HepG2 (cell line): ENCODE data around the gene DYNC1LI2. TPM values are rescaled to one million over a fixed set of nuclear protein-coding genes. Genes with fewer than 3 reads are reported as not detected.
A peak's percentile ranks its signal among the peaks of the same experiment; 100 is the strongest.

Experiments used
- ATAC-seq: fragments of 200-7000 bp; cut with Tn5 transposase; 3 replicates; pipeline ENCODE4 v1.9.1; 2020; ENCODE audit warnings: mild to moderate bottlenecking, moderate library complexity
- BruUV-seq: library from RNA; stranded (reverse); fragments of 400-500 nt; replicated peaks from 2 replicates; lab custom pipeline; 2021; lab: Mats Ljungman, UMichigan
- CTCF ChIA-PET: fragments of 300-600 bp; formaldehyde crosslinking; extraction: SDS; loops from one replicate; lab custom pipeline; 2021; ENCODE audit warnings: low total read pairs, inconsistent platforms, low intra/inter-chr PET ratio; lab: Yijun Ruan, JAX
- POLR2A ChIA-PET: fragments of 350-600 bp; sonication (Branson Sonifier 250); formaldehyde crosslinking; loops from one replicate; lab custom pipeline; 2020; ENCODE audit warnings: antibody characterized with exemption, inconsistent platforms; lab: Yijun Ruan, JAX
- DNase-seq: peaks from one replicate; pipeline ENCODE4 v3.0.0-alpha.2; 2015; ENCODE audit warnings: low spot score
- FAIRE-seq: peaks from 3 replicates; lab custom pipeline; 2011; peaks lifted over from hg19 to GRCh38; lab: Jason Lieb, UNC
- H2AFZ ChIP-seq: one replicate; pipeline ENCODE4 v1.6.1; 2011; ENCODE audit warnings: low read length, inconsistent platforms
- H3K27ac ChIP-seq: fragments of 300-600 bp; 3 replicates; pipeline ENCODE4 v1.8.0; 2011; ENCODE audit warnings: mixed run types, mild to moderate bottlenecking, mixed read lengths, low read length, inconsistent platforms; ENCODE audit not compliant: insufficient read depth; ENCODE audit errors: extremely low read length
- H3K27me3 ChIP-seq, 2 experiments: fragments of 200-600 bp in 1 of 2; 2 replicates in 1 of 2; 3 replicates in 1 of 2; pipeline versions ENCODE4 v1.6.0 to v1.8.0; 2011; ENCODE audit warnings: low read length in 2 of 2, mild to moderate bottlenecking in 2 of 2, moderate library complexity in 2 of 2, inconsistent platforms in 1 of 2; ENCODE audit not compliant: insufficient read depth in 2 of 2, control insufficient read depth in 1 of 2
- H3K36me3 ChIP-seq, 2 experiments: fragments of 200-600 bp in 1 of 2; replicated peaks in 1 of 2; 2 replicates in 1 of 2; 3 replicates in 1 of 2; pipeline versions ENCODE4 v1.5.1 to v1.8.0; 2011; ENCODE audit warnings: low read length in 2 of 2, inconsistent platforms in 1 of 2; ENCODE audit not compliant: insufficient read depth in 2 of 2, control insufficient read depth in 1 of 2
- H3K4me1 ChIP-seq: 2 replicates; pipeline ENCODE4 v1.5.1; 2012; ENCODE audit warnings: low read length, inconsistent platforms; ENCODE audit not compliant: insufficient read depth
- H3K4me2 ChIP-seq: 2 replicates; pipeline ENCODE4 v1.6.0; 2011; ENCODE audit warnings: low read depth, low read length, inconsistent platforms
- H3K4me3 ChIP-seq, 3 experiments: fragments of 200-600 bp in 1 of 3; sonication (generic), shearing (Covaris generic) in 1 of 3; replicated peaks in 1 of 3; 2 replicates each; pipeline ENCODE4 v1.5.1; 2011 to 2016; ENCODE audit warnings: low read length in 3 of 3, inconsistent platforms in 2 of 3, low read depth in 2 of 3, mild to moderate bottlenecking in 2 of 3, control low read depth in 1 of 3, mixed read lengths in 1 of 3; ENCODE audit not compliant: insufficient read depth in 1 of 3
- H3K79me2 ChIP-seq: one replicate; pipeline ENCODE4 v1.6.1; 2011; ENCODE audit warnings: low read length, inconsistent platforms; ENCODE audit not compliant: insufficient read depth
- H3K9ac ChIP-seq: 2 replicates; pipeline ENCODE4 v1.6.0; 2011; ENCODE audit warnings: mild to moderate bottlenecking, low read depth, low read length, inconsistent platforms; ENCODE audit not compliant: insufficient read depth
- H3K9me3 ChIP-seq: 2 replicates; pipeline ENCODE4 v1.5.1; 2012; ENCODE audit warnings: mild to moderate bottlenecking, low read length
- H4K20me1 ChIP-seq: 2 replicates; pipeline ENCODE4 v1.6.0; 2011; ENCODE audit warnings: inconsistent platforms, mild to moderate bottlenecking, low read length, moderate library complexity; ENCODE audit not compliant: insufficient read depth
- NR2F2 ChIP-seq: IDR thresholded peaks from 2 replicates; pipeline ENCODE4 v1.6.1; 2012; ENCODE audit warnings: low read depth, inconsistent platforms, borderline replicate concordance
- RAD51 ChIP-seq: fragments of 450-650 bp; IDR thresholded peaks from 2 replicates; pipeline ENCODE4 v1.6.1; 2016; ENCODE audit warnings: borderline replicate concordance
- SAFB2 ChIP-seq: sonication (generic); formaldehyde crosslinking; IDR thresholded peaks from 2 replicates; pipeline ENCODE4 v1.5.1; 2020; ENCODE audit warnings: missing genetic modification reagents, low read depth, mild to moderate bottlenecking, borderline replicate concordance
- SATB2 ChIP-seq: sonication (generic); formaldehyde crosslinking; IDR thresholded peaks from 2 replicates; pipeline ENCODE4 v1.5.0; 2020; ENCODE audit warnings: missing genetic modification reagents
- SNAI1 ChIP-seq: sonication (generic); formaldehyde crosslinking; IDR thresholded peaks from 2 replicates; pipeline ENCODE4 v1.5.0; 2020; ENCODE audit warnings: mild to moderate bottlenecking, missing genetic modification reagents, borderline replicate concordance
- SRSF4 ChIP-seq: fragments of 200-400 bp; formaldehyde crosslinking; IDR thresholded peaks from one replicate; pipeline ENCODE4 v1.6.1; 2018; ENCODE audit warnings: mild to moderate bottlenecking, low read depth, low read length, moderate library complexity; ENCODE audit not compliant: poor library complexity, severe bottlenecking
- SSRP1 ChIP-seq: IDR thresholded peaks from 2 replicates; pipeline ENCODE4 v1.6.1; 2016; ENCODE audit warnings: control low read depth
- TEAD3 ChIP-seq: optimal IDR thresholded peaks from 2 replicates; pipeline ENCODE3; 2016; ENCODE audit warnings: borderline replicate concordance
- ZFX ChIP-seq: sonication (generic); formaldehyde crosslinking; IDR thresholded peaks from 2 replicates; pipeline ENCODE4 v1.4.0; 2020; ENCODE audit warnings: mild to moderate bottlenecking, low read depth, missing genetic modification reagents, moderate library complexity
- ZNF431 ChIP-seq: sonication (generic); formaldehyde crosslinking; IDR thresholded peaks from 2 replicates; pipeline ENCODE4 v1.9.0; 2022; ENCODE audit warnings: missing genetic modification reagents, low read depth, mild to moderate bottlenecking, borderline replicate concordance
- ZNF446 ChIP-seq: sonication (generic); formaldehyde crosslinking; IDR thresholded peaks from 2 replicates; pipeline ENCODE4 v1.5.0; 2020; ENCODE audit warnings: mild to moderate bottlenecking, missing genetic modification reagents
- ZNF558 ChIP-seq: sonication (generic); formaldehyde crosslinking; IDR thresholded peaks from 2 replicates; pipeline ENCODE4 v1.9.0; 2022; ENCODE audit warnings: mild to moderate bottlenecking, missing genetic modification reagents, borderline replicate concordance
- ZNF598 ChIP-seq: sonication (generic); formaldehyde crosslinking; IDR thresholded peaks from 2 replicates; pipeline ENCODE4 v1.5.1; 2020; ENCODE audit warnings: mild to moderate bottlenecking, missing genetic modification reagents, borderline replicate concordance
- ZNF709 ChIP-seq: sonication (generic); formaldehyde crosslinking; IDR thresholded peaks from 2 replicates; pipeline ENCODE4 v1.5.0; 2020; ENCODE audit warnings: mild to moderate bottlenecking, missing genetic modification reagents
- ZSCAN9 ChIP-seq: IDR thresholded peaks from 2 replicates; pipeline ENCODE4 v1.6.1; 2016; ENCODE audit warnings: borderline replicate concordance
- WGBS: methylation state at CpG from one replicate; pipeline ENCODE4 v1.1.6; 2017; ENCODE audit warnings: low lambda C conversion rate; 5-methylcytosine and 5-hydroxymethylcytosine counted together
- in situ Hi-C: cut with HindIII; loops from 2 replicates; pipeline ENCODE4 v1.10.0; 2017; ENCODE audit warnings: low pct_unique_long_range_greater_than_20kb; ENCODE audit not compliant: extremely low pct_ligation_motif_present
- intact Hi-C: fragments of 100-400 bp; cut with micrococcal nuclease; formaldehyde crosslinking; loops from one replicate; pipeline ENCODE4 v1.10.0; 2022; ENCODE audit not compliant: unreplicated experiment
- polyA plus RNA-seq, 8 experiments: library from polyadenylated mRNA; depleted of rRNA in 3 of 8; stranded (reverse) in 7 of 8; unstranded in 1 of 8; fragments of >200 nt; fragmentation: Illumina TruSeq in 4 of 8; extraction: Trizol in 4 of 8; gene quantifications; 2 replicates each; pipeline versions ENCODE4 v1.2.1 to v1.2.3, GENCODE V29; 2011 to 2016; ENCODE audit warnings: low read depth in 4 of 8, missing spikeins in 1 of 8, mixed read lengths in 1 of 8; ENCODE audit not compliant: insufficient read depth in 1 of 8
- total RNA-seq, 5 experiments: library from RNA; depleted of rRNA; stranded (reverse); fragments of >200 nt; fragmentation: Illumina TruSeq; extraction: Trizol; gene quantifications; 2 replicates each; pipeline ENCODE4 v1.2.3, GENCODE V29; 2016; ENCODE audit warnings: low read depth in 1 of 5
- TF ChIP-seq, protein P1 (sequence below): sonication (generic); formaldehyde crosslinking; IDR thresholded peaks from 2 replicates; pipeline ENCODE4 v1.4.0; 2020; ENCODE audit warnings: mild to moderate bottlenecking, missing genetic modification reagents, borderline replicate concordance
- TF ChIP-seq, protein P2 (sequence below): sonication (generic); formaldehyde crosslinking; IDR thresholded peaks from 2 replicates; pipeline ENCODE4 v1.9.0; 2022; ENCODE audit warnings: low read depth, missing genetic modification reagents
- TF ChIP-seq, protein P3 (sequence below): sonication (generic); formaldehyde crosslinking; IDR thresholded peaks from 2 replicates; pipeline ENCODE4 v1.4.0; 2020; ENCODE audit warnings: mild to moderate bottlenecking, missing genetic modification reagents

Gene DYNC1LI2
- total and polyA plus RNA-seq, 2 of the 13 experiments (the other 11 are each of a cell fraction or from before 2014, with no cell fraction given): 65.5 to 135 TPM

DNA sequence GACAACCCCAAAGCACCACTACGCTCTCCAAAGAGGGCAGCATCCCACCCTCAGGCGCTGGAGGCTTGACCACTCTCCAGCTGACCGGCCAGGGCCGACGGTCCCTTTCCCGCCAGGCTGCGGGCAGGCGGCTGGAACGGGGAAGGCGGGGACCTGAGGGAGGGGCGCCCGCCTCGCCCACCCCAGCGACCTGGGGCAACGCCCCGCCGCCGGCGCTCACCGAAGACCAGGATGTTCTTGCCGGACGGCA lies 431 bp downstream of the DYNC1LI2 start (continued):
- TF ChIP-seq, protein P1, sequence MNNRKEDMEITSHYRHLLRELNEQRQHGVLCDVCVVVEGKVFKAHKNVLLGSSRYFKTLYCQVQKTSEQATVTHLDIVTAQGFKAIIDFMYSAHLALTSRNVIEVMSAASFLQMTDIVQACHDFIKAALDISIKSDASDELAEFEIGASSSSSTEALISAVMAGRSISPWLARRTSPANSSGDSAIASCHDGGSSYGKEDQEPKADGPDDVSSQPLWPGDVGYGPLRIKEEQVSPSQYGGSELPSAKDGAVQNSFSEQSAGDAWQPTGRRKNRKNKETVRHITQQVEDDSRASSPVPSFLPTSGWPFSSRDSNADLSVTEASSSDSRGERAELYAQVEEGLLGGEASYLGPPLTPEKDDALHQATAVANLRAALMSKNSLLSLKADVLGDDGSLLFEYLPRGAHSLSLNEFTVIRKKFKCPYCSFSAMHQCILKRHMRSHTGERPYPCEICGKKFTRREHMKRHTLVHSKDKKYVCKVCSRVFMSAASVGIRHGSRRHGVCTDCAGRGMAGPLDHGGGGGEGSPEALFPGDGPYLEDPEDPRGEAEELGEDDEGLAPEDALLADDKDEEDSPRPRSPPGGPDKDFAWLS (CRISPR knock-in tag): no peak
- peak; percentile 77; the same call in 1 of the 2 replicates for TF ChIP-seq ZNF598 (CRISPR knock-in tag)
- TF ChIP-seq RAD51: no peak
- TF ChIP-seq, all 625 proteins: peak for 58

DNA sequence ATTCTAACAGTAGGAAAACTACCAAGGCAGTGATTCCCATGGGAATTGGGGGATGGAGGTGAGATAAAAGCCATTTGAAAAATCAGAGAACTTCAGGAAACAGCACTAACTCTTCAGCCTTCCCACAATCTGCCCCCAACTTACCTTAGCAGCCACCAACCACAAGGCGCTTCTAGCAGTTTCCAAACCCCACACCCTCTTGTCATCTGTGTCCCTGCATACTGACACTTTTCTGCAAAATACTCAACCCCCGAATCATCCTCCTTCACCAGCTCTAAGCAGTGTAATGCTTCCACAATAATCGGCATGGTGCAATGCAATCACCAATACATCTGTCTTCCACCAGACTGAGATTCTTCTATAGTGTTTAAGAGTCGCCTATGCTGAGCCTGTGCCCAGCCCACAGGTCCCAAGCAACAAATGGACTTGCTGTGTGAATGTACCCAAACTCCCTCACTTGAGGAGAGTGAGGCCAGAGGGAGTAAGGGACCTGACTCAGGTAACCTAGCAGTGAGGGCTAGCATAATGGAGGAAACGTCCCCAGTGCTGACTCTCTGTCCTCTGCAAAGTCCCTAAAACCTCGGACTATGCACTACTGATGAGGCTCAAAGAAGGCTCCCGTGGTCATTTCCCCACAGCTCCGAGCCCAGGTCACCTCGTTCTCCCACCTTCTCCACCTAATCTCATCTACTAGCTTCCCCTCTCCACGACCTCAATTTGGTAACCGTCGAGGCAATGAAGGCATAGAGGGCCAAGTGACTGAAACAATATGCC lies 943 bp downstream of the DYNC1LI2 start:
- Histone ChIP-seq H3K27ac (peak overlapping the region; percentile 74), H3K9ac (peak overlapping the region; percentile 97), H3K27me3 (no peaks in the 10 kb centered on the region; a peak in 1 of 5 replicates), H3K36me3 (peaks cover 19 to 32% of the 10 kb centered on the region in 2 experiments), H3K4me3 (peak overlapping the region; percentile 77 to 94 (median 89)), H4K20me1 (peaks cover 12% of the 10 kb centered on the region; the same call in 1 of the 2 replicates), H2AFZ (no peak overlapping the region), H3K4me1 (peaks cover 49% of the 10 kb centered on the region), H3K4me2 (peak overlapping the region; percentile 99), H3K79me2 (peaks cover 49% of the 10 kb centered on the region), H3K9me3 (no peaks in the 10 kb centered on the region)
- intact Hi-C loops: loop anchor here (10.0 kb wide), 1 partner anchor 94 kb away; the partner anchor contains the start of gene CA7
- CTCF ChIA-PET: no interaction called here
- POLR2A ChIA-PET: interaction anchor here (1.0 to 1.4 kb wide), 2 partner anchors 9 to 40 kb away, joined by 3 to 5 read pairs; no protein-coding TSS in a partner anchor
- ATAC-seq (peak; percentile 34), FAIRE-seq (no peak), DNase-seq (no peak)
- in situ Hi-C loops: no loop called here
- WGBS: 16% methylated on average over 11 of the region's 12 CpGs
- no TSS peak for BruUV-seq
- TF ChIP-seq SSRP1 (CRISPR knock-in tag) (0 out of 2 replicates have a peak, but pooled peaks have one; percentile 24), ZNF446 (0 out of 2 replicates have a peak, but pooled peaks have one; percentile 40), SRSF4 (no peak), ZNF558 (no peak), TEAD3 (CRISPR knock-in tag) (no peak), ZFX (CRISPR knock-in tag) (no peak), ZSCAN9 (CRISPR knock-in tag) (no peak), SNAI1 (CRISPR knock-in tag) (0 out of 2 replicates have a peak, but pooled peaks have one; percentile 50), SATB2 (CRISPR knock-in tag) (0 out of 2 replicates have a peak, but pooled peaks have one; percentile 4), SAFB2 (CRISPR knock-in tag) (peak; percentile 5), NR2F2 (no peak), ZNF709 (CRISPR knock-in tag) (peak; percentile 17; the same call in 1 of the 2 replicates), ZNF431 (CRISPR knock-in tag) (0 out of 2 replicates have a peak, but pooled peaks have one; percentile 15)
- TF ChIP-seq, protein P2, sequence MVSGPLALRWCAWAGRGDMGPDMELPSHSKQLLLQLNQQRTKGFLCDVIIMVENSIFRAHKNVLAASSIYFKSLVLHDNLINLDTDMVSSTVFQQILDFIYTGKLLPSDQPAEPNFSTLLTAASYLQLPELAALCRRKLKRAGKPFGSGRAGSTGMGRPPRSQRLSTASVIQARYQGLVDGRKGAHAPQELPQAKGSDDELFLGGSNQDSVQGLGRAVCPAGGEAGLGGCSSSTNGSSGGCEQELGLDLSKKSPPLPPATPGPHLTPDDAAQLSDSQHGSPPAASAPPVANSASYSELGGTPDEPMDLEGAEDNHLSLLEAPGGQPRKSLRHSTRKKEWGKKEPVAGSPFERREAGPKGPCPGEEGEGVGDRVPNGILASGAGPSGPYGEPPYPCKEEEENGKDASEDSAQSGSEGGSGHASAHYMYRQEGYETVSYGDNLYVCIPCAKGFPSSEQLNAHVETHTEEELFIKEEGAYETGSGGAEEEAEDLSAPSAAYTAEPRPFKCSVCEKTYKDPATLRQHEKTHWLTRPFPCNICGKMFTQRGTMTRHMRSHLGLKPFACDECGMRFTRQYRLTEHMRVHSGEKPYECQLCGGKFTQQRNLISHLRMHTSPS (CRISPR knock-in tag): no peak
- TF ChIP-seq, protein P3, sequence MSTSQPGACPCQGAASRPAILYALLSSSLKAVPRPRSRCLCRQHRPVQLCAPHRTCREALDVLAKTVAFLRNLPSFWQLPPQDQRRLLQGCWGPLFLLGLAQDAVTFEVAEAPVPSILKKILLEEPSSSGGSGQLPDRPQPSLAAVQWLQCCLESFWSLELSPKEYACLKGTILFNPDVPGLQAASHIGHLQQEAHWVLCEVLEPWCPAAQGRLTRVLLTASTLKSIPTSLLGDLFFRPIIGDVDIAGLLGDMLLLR: peak; percentile 53; the same call in 1 of the 2 replicates
